GM10266 (cell line): ENCODE results near the gene SORCS3.

ENCODE experiments used
- DNase-seq: peaks from one replicate; pipeline ENCODE4 v3.0.0; 2012; ENCODE audit errors: extremely low spot score
- TF ChIP-seq, protein P1 (sequence below): IDR thresholded peaks from 2 replicates; pipeline ENCODE4 v1.5.1; 2012; ENCODE audit warnings: mild to moderate bottlenecking, low read depth; ENCODE audit not compliant: control insufficient read depth, insufficient read depth; ENCODE audit errors: missing control alignments

SORCS3 gene

DNA sequence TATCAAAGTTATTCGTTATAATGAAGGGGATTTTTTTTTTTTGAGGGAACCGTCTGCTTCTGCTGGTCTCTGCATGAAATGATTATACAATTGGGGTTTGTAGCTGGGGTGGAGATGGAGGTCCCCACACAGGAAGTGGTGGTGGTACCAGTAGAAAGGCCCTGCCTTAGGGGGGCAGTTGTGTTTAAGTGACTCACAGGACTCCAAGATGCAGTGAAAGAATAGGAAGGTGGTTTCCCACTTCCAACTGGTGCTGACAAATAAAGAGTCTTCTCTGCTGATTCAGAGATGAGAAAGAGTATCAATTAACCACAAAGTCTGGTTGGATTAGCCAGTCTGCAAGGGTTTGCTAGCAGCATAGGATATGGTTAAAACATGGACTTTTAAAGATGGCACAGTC is 376.0 kb downstream of the SORCS3 start:
- no peak for DNase-seq
- TF ChIP-seq, protein P1, sequence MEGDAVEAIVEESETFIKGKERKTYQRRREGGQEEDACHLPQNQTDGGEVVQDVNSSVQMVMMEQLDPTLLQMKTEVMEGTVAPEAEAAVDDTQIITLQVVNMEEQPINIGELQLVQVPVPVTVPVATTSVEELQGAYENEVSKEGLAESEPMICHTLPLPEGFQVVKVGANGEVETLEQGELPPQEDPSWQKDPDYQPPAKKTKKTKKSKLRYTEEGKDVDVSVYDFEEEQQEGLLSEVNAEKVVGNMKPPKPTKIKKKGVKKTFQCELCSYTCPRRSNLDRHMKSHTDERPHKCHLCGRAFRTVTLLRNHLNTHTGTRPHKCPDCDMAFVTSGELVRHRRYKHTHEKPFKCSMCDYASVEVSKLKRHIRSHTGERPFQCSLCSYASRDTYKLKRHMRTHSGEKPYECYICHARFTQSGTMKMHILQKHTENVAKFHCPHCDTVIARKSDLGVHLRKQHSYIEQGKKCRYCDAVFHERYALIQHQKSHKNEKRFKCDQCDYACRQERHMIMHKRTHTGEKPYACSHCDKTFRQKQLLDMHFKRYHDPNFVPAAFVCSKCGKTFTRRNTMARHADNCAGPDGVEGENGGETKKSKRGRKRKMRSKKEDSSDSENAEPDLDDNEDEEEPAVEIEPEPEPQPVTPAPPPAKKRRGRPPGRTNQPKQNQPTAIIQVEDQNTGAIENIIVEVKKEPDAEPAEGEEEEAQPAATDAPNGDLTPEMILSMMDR, result no peak

DNA sequence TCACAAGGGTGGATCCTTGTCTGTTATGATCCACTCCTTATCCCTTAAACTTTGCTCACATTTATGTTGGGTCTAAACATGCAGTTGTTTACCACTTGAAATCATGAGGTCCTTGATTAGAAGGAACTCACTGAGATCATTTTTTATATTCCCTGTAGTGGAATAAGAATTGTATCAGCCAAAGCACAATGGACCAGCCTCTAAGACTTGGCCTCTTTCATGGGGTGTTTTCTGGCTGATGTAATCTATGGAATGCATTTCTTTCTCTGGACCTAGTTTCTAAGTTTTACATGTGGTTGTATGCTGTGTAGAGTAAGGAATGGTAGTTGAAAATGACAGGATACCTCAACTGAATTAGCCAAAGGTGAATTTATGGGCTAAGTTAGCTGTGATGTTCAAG is 376.6 kb downstream of the SORCS3 start:
- TF ChIP-seq, protein P1, result no peak
- DNase-seq, result no peak

DNA sequence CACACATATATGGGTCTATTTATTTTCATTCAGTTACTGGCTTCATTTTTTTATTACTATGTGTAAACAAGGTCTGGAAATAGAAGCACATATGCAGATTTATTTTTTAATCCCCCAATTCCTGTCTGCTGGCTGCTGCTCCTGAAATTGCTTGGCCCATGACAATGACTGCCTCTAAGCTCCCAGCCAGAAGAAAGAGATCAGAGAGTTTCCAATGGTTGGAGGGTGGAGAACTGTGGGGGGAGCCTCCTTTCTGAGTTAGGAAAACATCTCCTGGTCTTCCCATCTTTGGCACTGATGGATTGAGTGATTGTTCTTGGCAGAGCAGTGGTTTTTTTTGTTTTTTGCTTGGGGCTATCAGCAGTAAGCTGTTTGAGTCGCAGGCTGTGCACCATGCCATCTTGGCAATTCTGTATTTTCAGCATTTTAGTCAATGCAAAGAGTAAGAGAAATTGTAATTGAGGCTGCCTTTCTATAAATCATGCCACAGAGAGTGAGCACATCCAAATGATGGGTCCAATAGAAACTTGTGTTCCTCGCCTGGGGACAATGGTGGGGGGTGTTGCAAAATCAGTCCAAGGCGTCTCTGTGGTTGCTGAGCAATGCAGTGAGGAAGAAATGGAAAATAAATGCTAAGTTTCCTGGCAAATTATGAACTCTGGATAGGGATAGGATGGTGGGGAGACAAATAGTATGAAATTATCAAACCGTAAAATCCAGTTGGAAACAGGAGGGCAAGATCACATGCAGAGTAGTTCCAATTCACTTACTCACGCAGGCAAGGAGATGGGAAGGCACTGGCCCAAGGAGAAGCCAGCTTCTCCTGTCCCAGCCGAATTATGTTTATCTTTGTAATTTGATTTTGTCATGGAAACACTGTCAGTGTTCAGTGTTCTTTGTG is 382.4 kb downstream of the SORCS3 start:
- no peak for DNase-seq
- TF ChIP-seq, protein P1, result no peak

DNA sequence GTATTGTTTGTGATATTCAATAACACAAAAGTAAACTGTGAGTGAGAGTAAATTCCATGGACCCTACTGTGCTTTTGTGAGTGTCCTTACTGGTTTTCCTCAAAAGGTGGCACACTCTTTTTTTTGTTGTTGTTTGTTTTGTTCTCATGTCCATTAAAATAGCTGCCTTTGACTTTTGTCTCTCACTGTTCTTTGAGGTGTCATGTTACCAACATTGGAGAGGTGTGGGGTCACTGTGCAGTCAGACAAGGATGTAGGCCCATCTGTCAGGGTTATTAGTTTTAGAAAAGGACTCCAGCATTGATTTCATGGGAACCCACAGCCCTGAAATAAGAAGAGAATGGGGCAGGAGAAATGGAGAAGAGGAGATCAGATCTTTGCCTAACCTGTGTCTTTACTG is 383.1 kb downstream of the SORCS3 start:
- TF ChIP-seq, protein P1, result no peak
- no peak for DNase-seq

DNA sequence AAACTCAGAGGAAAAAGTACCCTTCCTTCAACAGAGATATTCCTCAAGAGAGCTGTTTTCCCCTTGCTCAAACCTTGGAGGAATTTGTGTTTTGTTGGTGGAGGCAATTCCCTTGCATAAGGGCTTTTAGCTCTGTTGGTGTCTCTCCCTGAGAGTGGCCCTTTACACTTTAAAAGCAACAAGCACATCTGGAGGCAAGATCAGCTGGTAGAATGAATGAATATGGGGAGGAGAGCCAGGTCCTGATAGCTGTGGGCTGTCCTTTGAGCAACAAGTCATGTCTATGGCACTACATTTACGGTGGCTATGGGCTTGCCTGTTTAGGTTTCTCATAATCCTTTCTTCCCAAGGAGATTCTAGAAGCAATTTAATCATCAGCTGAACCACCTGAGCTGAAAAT is 384.0 kb downstream of the SORCS3 start:
- no peak for DNase-seq

DNA sequence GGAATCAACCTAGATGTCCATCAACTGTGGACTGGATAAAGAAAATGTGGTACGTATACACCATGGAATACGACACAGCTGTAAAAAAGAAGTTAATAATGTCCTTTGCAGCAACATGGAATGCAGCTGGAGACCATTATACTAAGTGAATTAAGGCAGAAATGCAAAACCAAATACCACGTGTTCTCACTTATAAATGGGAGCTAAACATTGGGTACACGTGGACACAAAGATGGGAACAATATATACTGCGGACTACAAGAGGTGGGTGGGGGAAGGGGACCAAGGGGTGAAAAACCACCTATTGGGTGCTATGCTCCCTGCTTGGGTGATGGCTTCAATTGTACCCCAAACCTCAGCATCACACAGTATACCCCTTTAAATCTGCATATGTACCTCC is 385.5 kb downstream of the SORCS3 start:
- TF ChIP-seq, protein P1, result no peak
- DNase-seq, result no peak

More for the DNA sequence above, 384.0 kb downstream of the SORCS3 start:
- TF ChIP-seq, protein P1, result no peak

DNA sequence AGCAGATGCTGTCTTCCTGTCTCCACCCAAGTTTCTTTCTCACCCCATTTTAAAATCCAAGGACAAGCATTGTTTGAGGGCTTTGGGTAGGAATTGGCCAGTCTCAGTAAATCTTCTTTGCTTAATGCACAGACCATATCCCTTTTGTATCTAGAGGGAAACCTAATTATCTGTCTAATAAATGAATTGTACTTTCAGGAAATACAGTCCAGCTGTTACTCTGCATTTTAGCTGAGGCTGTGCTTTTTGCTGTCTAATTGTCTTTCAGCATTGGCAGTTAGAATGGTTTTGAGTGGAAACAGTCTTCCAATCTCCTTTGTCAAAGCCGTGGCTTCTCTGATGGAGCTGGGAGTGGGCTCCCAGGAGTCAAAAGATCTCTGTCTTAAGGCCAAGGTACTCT is 388.2 kb downstream of the SORCS3 start:
- TF ChIP-seq, protein P1, result no peak
- no peak for DNase-seq
